Activated CD4-positive, CD25-positive, alpha-beta regulatory T cell treated with anti-CD3 and anti-CD28 coated beads, Interleukin-2, amount 50 U/mL, for 24 hours (primary cell): ENCODE data around the gene EXOC3L4.

ENCODE experiments used
- ATAC-seq, 2 donors: fragments of 150-1000 bp; cut with Tn5 transposase; one replicate each; pipeline ENCODE4 v1.10.0; 2021; ENCODE audit warnings: mild to moderate bottlenecking in 1 of 2, moderate library complexity in 1 of 2

Gene EXOC3L4

GRCh38 chr14:103070971-103071542 is 23.5 kb upstream of the EXOC3L4 start:
- ATAC-seq: no peak

- ATAC-seq: no peak
Observed at GRCh38 chr14:103071544-103072251, 22.8 kb upstream of the EXOC3L4 start.

GRCh38 chr14:103072595-103073366 is 21.7 kb upstream of the EXOC3L4 start:
- no peak for ATAC-seq

- ATAC-seq: no peak
Observed at GRCh38 chr14:103073367-103073875, 21.1 kb upstream of the EXOC3L4 start.

- ATAC-seq: no peak
Observed at GRCh38 chr14:103073876-103074728, 20.4 kb upstream of the EXOC3L4 start.

- no peak for ATAC-seq
Observed at GRCh38 chr14:103074729-103075367, 19.7 kb upstream of the EXOC3L4 start.

- ATAC-seq: peak; percentile 50 to 65
Observed at GRCh38 chr14:103078420-103078749, 16.1 kb upstream of the EXOC3L4 start.

- ATAC-seq: no peak
Observed at GRCh38 chr14:103078860-103079587, 15.5 kb upstream of the EXOC3L4 start.

GRCh38 chr14:103081951-103082350 is 12.6 kb upstream of the EXOC3L4 start:
- no peak for ATAC-seq

GRCh38 chr14:103084021-103084919 is 10.3 kb upstream of the EXOC3L4 start, which contains the start of gene LBHD2:
TSS of gene LBHD2 (plus strand) at chr14:103084210. CDS start at chr14:103086013, 1,803 bp downstream.
- ATAC-seq: no peak

- ATAC-seq: no peak
Observed at GRCh38 chr14:103085106-103086091, 9.1 kb upstream of the EXOC3L4 start.

GRCh38 chr14:103086771-103087342 is 7.7 kb upstream of the EXOC3L4 start:
- ATAC-seq: no peak

- ATAC-seq: no peak
Observed at GRCh38 chr14:103087343-103087835, 7.1 kb upstream of the EXOC3L4 start.

GRCh38 chr14:103088921-103089320 is 5.6 kb upstream of the EXOC3L4 start:
- no peak for ATAC-seq

- no peak for ATAC-seq
Observed at GRCh38 chr14:103089386-103090335, 4.9 kb upstream of the EXOC3L4 start.

GRCh38 chr14:103090481-103091020 is 4.0 kb upstream of the EXOC3L4 start:
- ATAC-seq: no peak
